OCI-LY1 (cell line): ENCODE results near the gene SFRP2.

Experiments used
- H2AFZ ChIP-seq: fragments of 200-600 bp; sonication (generic), shearing (Covaris generic); 2 replicates; pipeline ENCODE4 v1.6.0; 2014; ENCODE audit warnings: antibody characterized with exemption, mild to moderate bottlenecking, low read length
- H3F3A ChIP-seq: fragments of 200-600 bp; sonication (generic), shearing (Covaris generic); 2 replicates; pipeline ENCODE4 v1.6.0; 2014; ENCODE audit warnings: mild to moderate bottlenecking, antibody characterized with exemption, low read length, moderate library complexity; ENCODE audit not compliant: insufficient read depth
- H3K27ac ChIP-seq: fragments of 200-600 bp; sonication (generic); 2 replicates; pipeline ENCODE4 v1.5.1; 2014; ENCODE audit warnings: low read length, mixed run types, mild to moderate bottlenecking, low read depth; ENCODE audit not compliant: poor library complexity, severe bottlenecking
- H3K27me3 ChIP-seq: fragments of 200-600 bp; sonication (generic); 2 replicates; pipeline ENCODE4 v1.6.0; 2014; ENCODE audit warnings: antibody characterized with exemption, mild to moderate bottlenecking, low read length, moderate library complexity; ENCODE audit not compliant: insufficient read depth
- H3K36me3 ChIP-seq: fragments of 200-600 bp; sonication (generic); 2 replicates; pipeline ENCODE4 v1.6.1; 2014; ENCODE audit warnings: mild to moderate bottlenecking, antibody characterized with exemption, low read length, moderate library complexity, mixed read lengths; ENCODE audit not compliant: insufficient read depth
- H3K4me1 ChIP-seq: fragments of 200-600 bp; sonication (generic); 2 replicates; pipeline ENCODE4 v1.5.1; 2014; ENCODE audit warnings: mild to moderate bottlenecking, low read length, moderate library complexity; ENCODE audit not compliant: insufficient read depth, severe bottlenecking
- H3K4me2 ChIP-seq: fragments of 200-600 bp; sonication (generic), shearing (Covaris generic); 2 replicates; pipeline ENCODE4 v1.6.1; 2014; ENCODE audit warnings: low read length
- H3K4me3 ChIP-seq: fragments of 200-600 bp; sonication (generic); 2 replicates; pipeline ENCODE4 v1.5.1; 2014; ENCODE audit warnings: low read length, low read depth, mild to moderate bottlenecking, mixed read lengths; ENCODE audit not compliant: poor library complexity, severe bottlenecking
- H3K79me2 ChIP-seq: fragments of 200-600 bp; shearing (Covaris generic); 2 replicates; pipeline ENCODE4 v1.6.1; 2016; ENCODE audit warnings: mixed run types, low read length, mixed read lengths; ENCODE audit not compliant: insufficient read depth
- H3K9ac ChIP-seq: fragments of 200-600 bp; sonication (generic), shearing (Covaris generic); 2 replicates; pipeline ENCODE4 v1.6.1; 2014; ENCODE audit warnings: mild to moderate bottlenecking, low read length, mixed read lengths
- H3K9me2 ChIP-seq: fragments of 200-600 bp; sonication (generic), shearing (Covaris generic); 2 replicates; pipeline ENCODE4 v1.6.1; 2014; ENCODE audit warnings: low read depth, mild to moderate bottlenecking, low read length, mixed read lengths
- H3K9me3 ChIP-seq: fragments of 200-600 bp; shearing (Covaris generic); 2 replicates; pipeline ENCODE4 v1.6.1; 2014; ENCODE audit warnings: low read length, mixed read lengths
- H4K20me1 ChIP-seq: fragments of 200-600 bp; sonication (generic), shearing (Covaris generic); 2 replicates; pipeline ENCODE4 v1.6.0; 2016; ENCODE audit warnings: mild to moderate bottlenecking, low read length; ENCODE audit not compliant: insufficient read depth
- CTCF ChIP-seq: fragments of 200-600 bp; sonication (generic), shearing (Covaris generic); IDR thresholded peaks from 2 replicates; pipeline ENCODE4 v1.5.1; 2017; ENCODE audit warnings: mild to moderate bottlenecking, antibody characterized with exemption, low read length, moderate library complexity, mixed read lengths
- EZH2 ChIP-seq: fragments of 200-600 bp; sonication (generic), shearing (Covaris generic); IDR thresholded peaks from 2 replicates; pipeline ENCODE4 v1.8.0; 2017; ENCODE audit warnings: borderline replicate concordance, mixed run types, mild to moderate bottlenecking, antibody characterized with exemption, low read length, moderate library complexity, mixed read lengths

SFRP2 gene

GRCh38 chr4:153741541-153741940, 47.3 kb downstream of the SFRP2 start:
- H2AFZ ChIP-seq = no peak overlapping the region
- H3K9me2 ChIP-seq = no peaks in the 10 kb centered on the region
- no peak overlapping the region for H3K4me3 ChIP-seq
- no peak overlapping the region for H3K9ac ChIP-seq
- H3F3A ChIP-seq = no peaks in the 10 kb centered on the region
- H3K4me2 ChIP-seq = no peak overlapping the region
- no peaks in the 10 kb centered on the region for H4K20me1 ChIP-seq
- no peaks in the 10 kb centered on the region for H3K9me3 ChIP-seq
- H3K36me3 ChIP-seq = no peaks in the 10 kb centered on the region
- H3K4me1 ChIP-seq = no peaks in the 10 kb centered on the region
- no peaks in the 10 kb centered on the region; the same call in 1 of the 2 replicates for H3K27me3 ChIP-seq
- TF ChIP-seq CTCF (no peak), EZH2 (no peak)
- H3K79me2 ChIP-seq = no peaks in the 10 kb centered on the region
- H3K27ac ChIP-seq = no peak overlapping the region

GRCh38 chr4:153735906-153736461, 52.9 kb downstream of the SFRP2 start:
- Histone ChIP-seq H3K4me3 (no peak overlapping the region), H2AFZ (no peak overlapping the region), H3K4me1 (no peaks in the 10 kb centered on the region), H3K79me2 (no peaks in the 10 kb centered on the region), H3K27me3 (no peaks in the 10 kb centered on the region; the same call in 1 of the 2 replicates), H4K20me1 (no peaks in the 10 kb centered on the region), H3K4me2 (no peak overlapping the region), H3F3A (no peaks in the 10 kb centered on the region), H3K9ac (no peak overlapping the region), H3K27ac (no peak overlapping the region), H3K9me3 (no peaks in the 10 kb centered on the region), H3K36me3 (no peaks in the 10 kb centered on the region), H3K9me2 (no peaks in the 10 kb centered on the region)
- TF ChIP-seq EZH2 (no peak), CTCF (no peak)

- H3K9ac ChIP-seq = no peak overlapping the region
- H4K20me1 ChIP-seq = no peaks in the 10 kb centered on the region
- H3K4me1 ChIP-seq = no peaks in the 10 kb centered on the region
- H3K36me3 ChIP-seq = no peaks in the 10 kb centered on the region
- no peaks in the 10 kb centered on the region for H3K79me2 ChIP-seq
- H2AFZ ChIP-seq = no peak overlapping the region
- H3F3A ChIP-seq = no peaks in the 10 kb centered on the region
- H3K27ac ChIP-seq = no peak overlapping the region
- no peak for TF ChIP-seq EZH2
- TF ChIP-seq CTCF = no peak
- H3K27me3 ChIP-seq = no peaks in the 10 kb centered on the region
- no peaks in the 10 kb centered on the region for H3K9me2 ChIP-seq
- no peaks in the 10 kb centered on the region for H3K9me3 ChIP-seq
- H3K4me3 ChIP-seq = no peak overlapping the region
- H3K4me2 ChIP-seq = no peak overlapping the region
These were observed 55.0 kb downstream of the SFRP2 start for GRCh38 chr4:153733751-153734448.
